Kidney tubule cell (primary cell): ENCODE data around the gene KRTAP2-2.

Experiments
- DNase-seq: peaks from one replicate; pipeline ENCODE4 v3.0.0-alpha.2; 2018; ENCODE audit warnings: low spot score

The KRTAP2-2 gene

DNA sequence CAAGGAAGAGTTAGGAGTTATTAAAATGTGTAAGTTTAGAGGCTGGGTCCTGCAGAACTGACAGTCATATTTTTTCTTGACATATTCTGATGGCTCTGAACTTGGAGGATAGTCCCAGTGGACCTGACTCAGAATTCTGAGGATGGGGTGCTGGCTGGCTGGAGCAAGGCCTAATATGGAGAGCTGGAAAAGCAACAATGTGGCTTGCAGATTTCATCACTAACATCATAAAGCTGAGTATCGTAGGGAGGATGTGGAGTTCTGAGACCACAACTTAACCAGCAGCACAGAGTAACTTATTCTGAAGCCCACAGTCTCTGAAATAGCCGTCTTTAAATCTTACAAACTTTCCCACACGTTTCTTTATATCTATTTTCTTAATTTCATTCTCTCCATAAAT lies 30.3 kb downstream of the KRTAP2-2 start:
- no peak for DNase-seq

- DNase-seq, result peak; percentile 72
Measured at GRCh38 chr17:41020336-41020735, 34.7 kb downstream of the KRTAP2-2 start.

GRCh38 chr17:41019415-41019814 lies 35.6 kb downstream of the KRTAP2-2 start:
- DNase-seq, result no peak

DNA sequence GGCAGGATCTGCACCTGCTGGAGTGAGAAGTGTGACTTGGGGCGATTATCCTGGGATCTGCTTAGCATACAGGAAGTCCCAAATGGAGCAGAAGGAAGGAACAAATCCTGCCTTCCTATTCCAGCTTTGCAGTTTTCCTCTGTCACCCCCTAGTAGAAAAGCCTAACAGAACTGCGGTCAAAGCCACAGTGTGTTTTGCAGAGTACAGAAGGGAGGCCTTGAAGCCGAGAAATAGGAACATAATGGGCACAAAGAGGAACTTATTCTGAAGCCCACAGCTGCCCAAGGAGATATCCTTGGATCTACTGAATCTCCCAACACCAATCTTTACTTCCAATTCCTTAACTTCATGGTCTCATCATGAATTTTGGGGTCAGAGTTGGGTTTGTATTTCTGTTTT lies 36.5 kb downstream of the KRTAP2-2 start:
- DNase-seq, result no peak

- no peak for DNase-seq
Measured at GRCh38 chr17:41016578-41017215, 38.3 kb downstream of the KRTAP2-2 start.

GRCh38 chr17:41015454-41015853 lies 39.6 kb downstream of the KRTAP2-2 start:
- peak; percentile 80 for DNase-seq

DNA sequence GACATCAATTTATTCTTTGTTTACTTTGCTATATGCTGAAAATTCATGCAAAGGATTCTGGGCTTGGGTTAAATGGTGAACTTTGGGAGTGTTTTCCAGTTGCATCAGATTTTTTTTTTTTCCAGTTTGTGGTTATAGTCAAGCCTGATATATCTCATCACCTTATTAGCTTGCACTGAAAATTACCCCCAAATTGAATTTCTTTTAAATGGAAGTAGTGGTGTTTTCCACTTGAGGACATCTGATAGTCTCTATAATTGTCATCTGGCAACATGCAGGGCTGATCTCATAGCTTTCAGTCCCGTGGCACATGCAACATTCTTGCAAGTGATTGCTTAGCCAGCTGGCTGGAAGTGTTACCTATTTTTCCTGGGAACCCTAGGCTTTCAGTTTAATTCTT lies 41.4 kb downstream of the KRTAP2-2 start:
- DNase-seq, result peak; percentile 8

DNA sequence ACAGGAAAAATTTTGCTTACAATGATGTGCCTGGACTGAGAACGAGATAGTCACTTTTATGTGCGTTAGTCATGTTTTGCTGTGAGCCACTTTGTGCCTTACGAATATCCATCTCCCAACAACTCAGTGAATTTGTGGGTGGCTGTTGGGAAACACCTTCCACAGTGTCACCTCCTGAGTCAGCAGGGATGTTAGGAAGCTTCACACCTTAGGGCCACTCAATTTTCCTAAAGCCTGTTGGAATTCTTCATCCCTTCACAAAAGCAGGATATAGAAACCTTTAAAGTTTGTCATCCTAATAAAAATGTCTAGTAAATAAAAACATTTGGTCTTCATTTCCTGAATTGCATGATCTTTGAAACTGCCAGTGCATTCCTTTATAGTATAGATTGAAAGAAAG lies 41.8 kb downstream of the KRTAP2-2 start:
- DNase-seq, result peak; percentile 31

- DNase-seq, result no peak
Measured at GRCh38 chr17:41012326-41013120, 42.5 kb downstream of the KRTAP2-2 start.

DNA sequence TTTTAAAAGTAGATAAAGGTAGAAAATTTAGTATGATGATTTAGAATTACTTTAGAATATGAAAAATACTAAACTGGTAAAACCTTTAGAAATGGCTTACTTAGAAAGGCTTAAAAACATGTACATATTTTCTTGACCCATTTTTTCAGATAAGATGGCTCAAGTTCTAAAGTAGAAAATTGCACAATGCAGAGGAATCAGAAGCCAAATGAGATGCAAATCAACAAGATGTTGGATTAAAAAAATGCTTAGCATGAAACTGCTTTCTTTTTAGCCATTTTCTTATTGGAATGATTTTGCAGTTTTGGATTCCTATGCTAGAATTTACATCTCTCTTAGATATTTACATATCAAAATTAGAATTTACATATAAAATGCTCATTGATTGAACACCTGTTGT lies 44.6 kb downstream of the KRTAP2-2 start:
- no peak for DNase-seq

DNA sequence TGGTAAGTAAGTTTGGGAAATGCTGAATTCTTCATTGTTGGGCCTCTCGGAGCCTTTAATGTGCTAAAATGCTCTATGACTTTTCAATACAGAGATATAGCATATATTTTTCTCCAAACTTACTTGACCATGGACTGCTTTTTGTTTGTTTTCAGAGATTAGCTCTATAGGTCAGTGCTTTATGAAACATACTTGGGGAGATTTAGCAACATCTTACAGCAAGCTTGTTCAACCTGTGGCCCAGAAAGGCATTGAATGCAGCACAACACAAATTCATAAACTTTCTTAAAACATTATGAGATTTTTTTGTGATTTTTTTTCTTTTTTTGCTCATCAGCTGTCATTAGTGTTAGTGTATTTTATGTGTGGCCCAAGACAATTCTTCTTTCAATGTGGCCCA lies 45.1 kb downstream of the KRTAP2-2 start:
- no peak for DNase-seq

- peak; percentile 12 for DNase-seq
Measured at GRCh38 chr17:41009301-41009760, 45.7 kb downstream of the KRTAP2-2 start.

GRCh38 chr17:41008811-41009210 lies 46.2 kb downstream of the KRTAP2-2 start, which contains the start of gene KRTAP3-1:
Gene KRTAP3-1, minus strand, starts transcription at chr17:41009128. Its CDS starts 54 bp downstream, at chr17:41009074.
- DNase-seq, result no peak
